Endothelial cell of hepatic sinusoid (primary cell): ENCODE measurements around the gene PRKAR1A.
"Not testable (repeated sequence)": the region's sequence is repeated elsewhere in the genome, so short reads cannot be mapped to it uniquely, and the experiment has no call there.

Experiments
- in situ Hi-C: cut with HindIII; loops from 2 replicates; pipeline ENCODE4 v1.10.0; 2017; ENCODE audit warnings: low sequenced_read_pairs

Gene PRKAR1A

DNA sequence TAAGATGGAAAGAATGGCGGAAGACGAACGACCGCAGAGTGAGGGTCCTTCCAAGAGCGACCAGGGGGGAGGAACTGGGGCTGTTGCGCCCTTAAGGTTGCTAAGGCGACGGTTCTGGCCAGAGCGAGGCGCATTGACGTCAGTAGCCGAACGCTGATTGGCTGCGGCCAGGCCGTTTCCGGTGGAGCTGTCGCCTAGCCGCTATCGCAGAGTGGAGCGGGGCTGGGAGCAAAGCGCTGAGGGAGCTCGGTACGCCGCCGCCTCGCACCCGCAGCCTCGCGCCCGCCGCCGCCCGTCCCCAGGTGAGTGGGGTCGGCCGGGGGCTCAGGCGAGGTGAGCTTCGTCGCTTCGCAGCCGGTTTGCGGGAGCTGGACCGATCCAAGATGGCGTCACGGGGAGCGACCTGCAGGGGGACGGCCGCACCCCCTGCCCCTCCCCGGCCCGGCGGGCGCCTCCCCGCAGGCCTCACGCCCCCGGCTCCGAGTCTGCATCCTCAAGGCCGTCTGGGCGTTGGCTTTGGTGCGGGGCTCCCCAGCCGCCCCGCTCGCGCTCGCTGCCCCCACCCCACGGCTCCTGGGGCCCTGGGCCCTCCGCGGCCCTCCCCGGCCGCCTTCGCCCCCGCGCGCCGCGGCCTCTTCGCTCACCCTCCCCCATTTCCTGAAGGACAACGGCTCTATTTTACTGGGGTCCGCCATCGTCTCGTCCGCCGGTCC is at the start of gene PRKAR1A:
TSS of gene PRKAR1A (plus strand) at position 184 of the 713 bp plus-strand sequence. CDS start 2,970 bp downstream, outside the sequence.
- in situ Hi-C loops = no loop called here

DNA sequence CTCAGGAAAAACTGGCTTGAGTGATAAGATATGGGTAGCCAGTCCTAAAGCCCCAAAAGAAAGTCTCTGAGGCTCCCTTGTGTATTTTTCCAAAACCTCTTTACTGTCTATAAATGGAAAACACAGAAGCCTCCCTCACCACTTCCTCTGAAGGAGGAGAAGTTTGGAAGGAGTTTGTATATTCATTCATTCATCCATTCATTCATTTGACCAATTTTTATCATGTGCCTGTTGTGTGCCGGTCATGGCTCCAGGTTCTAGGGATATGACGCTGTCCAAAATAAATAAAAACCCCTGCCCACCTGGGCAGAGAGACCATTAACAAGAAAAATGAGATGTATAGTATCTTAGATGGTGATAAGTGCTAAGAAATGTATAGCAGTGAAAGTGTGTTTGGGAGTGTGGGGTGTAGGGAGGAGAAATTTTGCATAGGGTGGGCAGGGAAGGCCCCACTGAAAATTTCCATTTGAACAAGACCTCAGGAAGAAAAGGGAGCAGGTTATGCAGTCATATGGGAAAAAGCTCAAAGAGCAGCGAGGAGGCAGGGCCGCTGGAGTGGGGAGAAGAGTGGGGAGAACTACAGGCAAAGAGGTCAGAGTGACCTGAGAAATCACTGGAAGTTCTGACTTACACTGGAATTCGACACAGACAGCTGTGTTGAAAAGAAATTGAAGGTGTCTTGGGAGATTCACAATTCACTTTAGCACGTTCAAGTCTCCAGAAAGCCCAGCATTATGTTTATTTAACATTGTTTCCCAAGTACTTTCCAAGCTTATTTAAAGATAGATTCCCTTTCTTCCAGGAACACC is 48.8 kb upstream of the PRKAR1A start:
- in situ Hi-C loops = no loop called here

DNA sequence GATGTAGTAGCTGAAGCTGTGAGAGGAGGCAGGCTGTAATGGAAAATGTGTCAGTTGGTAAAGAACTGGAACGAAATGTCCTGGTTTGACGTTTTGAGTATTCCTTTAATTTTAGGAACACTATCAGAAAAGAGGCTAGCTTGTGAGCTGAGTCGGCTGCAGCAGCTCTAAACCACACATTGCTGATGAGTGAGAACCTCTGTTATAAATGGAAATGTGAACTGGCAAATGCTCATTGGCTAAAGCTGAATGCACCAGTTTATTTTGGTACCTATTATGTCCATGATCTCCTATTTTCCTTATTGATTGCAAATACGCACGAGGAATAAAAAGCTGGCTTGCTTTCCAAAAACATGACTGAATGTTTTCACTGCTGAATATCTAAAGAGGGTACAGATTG is 43.9 kb upstream of the PRKAR1A start:
- in situ Hi-C loops = no loop called here

DNA sequence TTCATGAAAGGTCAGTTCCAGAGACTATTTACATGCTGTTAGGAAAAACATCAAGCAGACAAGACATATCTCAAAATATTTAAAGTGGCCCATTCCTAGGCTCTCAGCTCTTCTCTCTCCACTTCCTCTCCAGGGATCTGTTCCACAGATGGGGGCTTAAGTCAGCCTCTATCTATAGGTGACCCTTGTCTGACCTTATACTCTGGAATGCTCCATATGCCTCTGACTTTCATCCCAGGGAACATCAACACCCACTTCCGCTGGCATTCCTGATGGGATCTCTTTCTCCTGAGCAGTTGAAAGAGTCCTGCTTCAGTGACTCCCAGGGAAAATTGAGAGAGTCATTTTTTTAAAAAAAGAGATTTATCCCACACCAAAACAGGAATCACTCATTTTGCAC is 43.4 kb upstream of the PRKAR1A start:
- in situ Hi-C loops = no loop called here

DNA sequence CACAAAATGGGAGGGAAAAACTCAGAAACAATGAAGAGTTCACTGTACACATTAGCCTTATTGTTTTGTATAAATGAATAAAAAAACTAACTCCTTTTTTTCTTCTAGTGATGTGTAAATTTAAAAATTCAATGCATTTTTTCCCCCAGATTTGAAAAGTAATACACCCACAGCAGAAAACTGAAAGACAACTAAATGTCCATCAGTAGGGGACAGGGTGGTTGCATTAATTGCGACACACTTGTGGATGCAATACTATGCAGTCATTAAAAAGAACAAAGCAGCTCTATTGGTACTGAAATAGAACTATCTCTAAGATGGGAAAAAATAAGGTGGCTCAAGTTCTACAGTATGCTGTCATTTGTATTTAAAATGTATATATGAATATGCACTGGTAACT is 41.3 kb upstream of the PRKAR1A start:
- in situ Hi-C loops = no loop called here

DNA sequence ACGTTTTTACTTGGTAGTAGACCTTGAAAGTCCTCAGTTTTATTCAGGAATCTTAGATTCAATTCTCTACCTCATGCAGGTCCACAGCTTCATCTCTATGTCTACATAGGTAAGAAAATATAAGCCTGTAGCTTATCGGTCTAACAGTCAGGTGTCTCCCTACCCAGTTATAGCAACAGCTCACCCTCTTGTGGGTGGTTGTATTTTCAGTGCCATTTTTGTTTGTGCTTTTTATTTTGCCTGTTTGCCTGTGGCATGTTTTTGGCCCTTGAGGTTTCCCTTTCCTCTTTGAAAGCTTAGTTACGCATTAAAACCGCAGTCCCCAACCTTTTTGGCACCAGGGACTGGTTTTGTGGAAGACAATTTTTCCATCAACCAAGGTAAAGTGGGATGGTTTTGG is 31.3 kb upstream of the PRKAR1A start:
- in situ Hi-C loops = loop anchor here (5.0 kb wide), 1 partner anchor 51 kb away; no protein-coding TSS in a partner anchor

DNA sequence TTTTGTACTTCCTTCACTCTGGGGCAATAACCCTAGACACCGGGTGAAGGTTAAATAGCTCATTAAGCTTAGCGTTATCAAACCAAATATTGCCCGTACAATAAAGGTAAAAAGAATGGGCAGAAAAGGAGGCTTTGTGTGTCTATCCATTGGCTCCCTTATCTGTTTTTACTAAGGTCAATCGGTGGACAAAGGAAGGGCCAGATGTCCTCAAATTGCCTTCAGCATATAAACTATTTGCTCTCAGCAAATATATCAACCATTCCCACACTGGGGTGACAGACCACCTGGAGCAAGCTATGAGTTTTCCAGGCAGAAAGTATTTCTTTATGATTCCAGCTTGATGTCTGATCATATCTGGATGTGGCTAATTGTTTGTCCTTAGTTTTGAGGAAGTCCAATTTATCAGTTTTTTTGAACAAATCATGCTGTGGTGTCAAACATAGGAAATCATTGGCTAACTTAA is 29.6 kb upstream of the PRKAR1A start:
- in situ Hi-C loops = loop anchor here (5.0 kb wide), 1 partner anchor 50 kb away; no protein-coding TSS in a partner anchor

DNA sequence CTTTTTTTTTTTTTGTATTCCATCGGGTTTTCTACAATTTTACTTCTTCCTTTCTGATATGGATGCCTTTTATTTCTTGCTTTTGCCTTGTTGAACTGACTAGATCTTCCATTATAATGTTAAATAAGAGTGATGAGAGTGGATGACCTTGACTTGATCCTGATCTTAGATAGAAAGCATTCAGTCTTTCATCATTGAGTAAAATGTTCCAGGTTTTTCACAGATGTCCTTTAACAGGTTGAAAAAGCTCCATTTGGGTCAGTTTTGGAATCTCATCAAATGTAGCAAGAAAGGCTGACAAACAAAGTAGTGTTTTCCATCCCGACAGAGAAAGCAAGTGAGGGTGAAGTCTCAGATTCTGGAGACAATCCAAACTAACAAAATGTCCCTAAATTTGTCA is 27.8 kb upstream of the PRKAR1A start:
- in situ Hi-C loops = loop anchor here (5.0 kb wide), 1 partner anchor 48 kb away; no protein-coding TSS in a partner anchor

DNA sequence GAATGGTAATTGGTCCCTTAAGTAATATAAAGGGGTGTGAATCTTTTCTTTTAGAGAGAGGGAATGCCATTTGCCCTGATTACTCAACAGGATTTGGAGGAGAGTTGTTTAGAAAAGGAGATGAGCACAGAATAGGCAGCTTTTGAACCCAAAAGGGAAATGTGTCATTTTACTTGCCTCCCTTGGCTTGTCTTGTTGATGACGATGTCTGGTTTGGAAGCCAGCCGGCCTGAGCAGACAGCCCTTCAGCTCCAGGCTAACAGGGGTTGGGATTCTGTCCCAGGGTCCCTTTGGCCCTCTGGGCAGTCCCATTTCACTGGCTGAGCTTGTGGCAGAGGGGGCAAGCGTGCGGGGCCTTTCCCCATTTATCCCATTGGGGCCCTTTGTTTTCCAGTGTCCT is 22.3 kb upstream of the PRKAR1A start:
- in situ Hi-C loops = no loop called here

DNA sequence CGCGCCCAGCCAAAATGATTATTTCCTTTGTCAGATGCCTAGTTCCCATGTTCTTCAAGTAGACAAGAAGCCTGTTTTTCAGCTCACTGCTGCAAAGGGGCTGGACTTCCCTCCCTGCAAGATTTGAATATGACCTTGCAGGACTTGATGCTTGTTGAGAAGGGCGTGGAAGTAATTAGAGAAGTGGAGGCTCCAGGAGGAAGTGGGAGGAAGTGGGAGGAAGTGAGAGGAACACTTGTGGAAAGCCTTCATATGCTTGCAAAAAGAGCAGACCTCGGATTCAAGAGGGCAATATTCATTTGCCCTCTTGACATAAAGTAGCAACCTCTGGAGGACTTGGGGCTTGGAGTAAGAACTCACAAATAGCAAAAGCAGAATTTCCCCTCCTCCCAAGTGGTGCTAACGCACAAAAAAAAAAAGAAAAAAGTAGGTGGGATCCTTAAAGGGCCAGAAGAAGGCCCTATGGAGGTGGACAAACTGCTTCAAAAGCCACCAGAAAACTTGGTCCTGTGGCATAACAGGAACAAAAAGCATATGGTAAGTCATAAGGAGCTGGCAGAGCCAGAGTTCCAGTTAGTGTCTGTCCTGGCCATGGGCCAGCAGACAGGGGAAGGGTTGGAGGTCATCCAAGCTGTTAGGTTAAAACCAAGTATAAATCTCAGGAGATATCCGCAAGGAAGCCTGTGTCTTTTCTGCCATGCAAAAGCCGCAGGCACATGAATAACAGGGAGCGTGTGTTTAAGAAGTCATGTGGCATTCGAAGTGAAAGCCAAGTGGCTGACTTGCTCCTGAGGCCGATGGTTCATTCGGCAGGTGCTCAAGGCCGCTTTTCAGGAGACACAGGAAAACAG is 20.6 kb upstream of the PRKAR1A start:
- in situ Hi-C loops = no loop called here

DNA sequence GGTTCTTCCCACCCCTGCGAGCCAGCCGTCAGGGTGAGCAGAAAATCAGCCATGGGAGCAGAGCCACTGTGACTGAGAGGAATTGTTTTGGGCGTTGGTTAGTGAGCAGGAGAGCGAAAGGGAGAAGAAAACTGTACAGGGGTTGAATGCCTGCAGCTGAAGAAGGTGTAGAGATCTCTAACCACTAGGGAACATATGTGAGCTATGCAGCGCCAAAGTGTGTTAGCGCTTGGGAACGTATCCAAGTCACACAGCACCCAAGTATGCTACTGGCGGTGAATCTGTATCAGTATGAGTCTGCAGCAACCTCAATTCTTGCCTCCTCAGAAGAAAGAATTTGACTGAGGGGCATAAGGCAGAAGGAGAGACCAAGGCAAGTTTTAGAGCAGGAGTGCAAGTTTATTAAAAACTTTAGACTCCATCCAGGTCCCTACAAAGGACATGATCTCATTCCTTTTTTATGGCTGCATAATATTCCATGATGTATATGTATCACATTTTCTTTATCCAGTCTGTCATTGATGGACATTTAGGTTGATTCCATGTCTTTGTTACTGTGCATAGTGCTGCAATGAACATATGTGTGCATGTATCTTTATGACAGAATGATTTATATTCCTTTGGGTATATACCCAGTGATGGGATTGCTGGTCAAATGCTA is 19.7 kb upstream of the PRKAR1A start:
- in situ Hi-C loops = not testable (repeated sequence)

DNA sequence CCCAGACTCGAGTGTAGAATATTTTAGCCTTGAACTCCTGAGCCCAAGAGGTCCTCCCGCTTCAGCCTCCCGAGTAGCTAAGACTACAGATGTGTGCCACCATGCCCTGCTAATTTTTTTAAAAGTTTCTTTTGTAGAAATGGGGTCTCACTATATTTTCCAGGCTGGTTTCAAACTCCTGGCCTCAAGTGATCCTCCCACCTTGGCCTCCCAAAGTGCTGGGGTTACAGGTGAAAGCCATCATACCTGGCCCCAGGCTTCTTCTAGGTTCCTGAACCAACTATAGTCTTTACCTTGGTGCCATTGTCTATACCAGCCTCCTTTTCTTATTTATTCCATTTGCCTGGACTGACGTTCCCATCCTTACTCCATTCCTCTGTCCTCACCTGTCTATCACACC is 17.1 kb upstream of the PRKAR1A start:
- in situ Hi-C loops = no loop called here

DNA sequence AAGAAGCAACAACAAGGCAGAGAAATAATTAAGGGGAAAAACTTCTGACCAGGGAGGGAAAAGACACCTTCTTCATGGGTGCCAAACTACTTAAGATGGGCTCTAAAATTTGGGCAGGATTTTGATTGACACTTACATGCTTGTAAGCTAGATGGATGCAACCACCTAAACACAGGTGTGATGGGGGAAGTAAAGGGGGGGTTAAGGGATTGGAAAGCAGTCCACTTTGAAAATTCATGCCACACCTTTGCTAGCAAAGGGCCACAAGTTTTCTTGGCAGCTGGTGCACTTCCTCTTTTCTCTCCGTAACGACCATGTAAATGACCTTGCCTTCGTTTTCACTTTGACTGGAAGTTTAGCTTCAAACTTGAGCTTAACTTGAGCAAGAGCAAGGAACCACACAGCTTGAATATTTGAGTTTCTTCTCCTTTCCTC is 14.3 kb upstream of the PRKAR1A start:
- in situ Hi-C loops = no loop called here

DNA sequence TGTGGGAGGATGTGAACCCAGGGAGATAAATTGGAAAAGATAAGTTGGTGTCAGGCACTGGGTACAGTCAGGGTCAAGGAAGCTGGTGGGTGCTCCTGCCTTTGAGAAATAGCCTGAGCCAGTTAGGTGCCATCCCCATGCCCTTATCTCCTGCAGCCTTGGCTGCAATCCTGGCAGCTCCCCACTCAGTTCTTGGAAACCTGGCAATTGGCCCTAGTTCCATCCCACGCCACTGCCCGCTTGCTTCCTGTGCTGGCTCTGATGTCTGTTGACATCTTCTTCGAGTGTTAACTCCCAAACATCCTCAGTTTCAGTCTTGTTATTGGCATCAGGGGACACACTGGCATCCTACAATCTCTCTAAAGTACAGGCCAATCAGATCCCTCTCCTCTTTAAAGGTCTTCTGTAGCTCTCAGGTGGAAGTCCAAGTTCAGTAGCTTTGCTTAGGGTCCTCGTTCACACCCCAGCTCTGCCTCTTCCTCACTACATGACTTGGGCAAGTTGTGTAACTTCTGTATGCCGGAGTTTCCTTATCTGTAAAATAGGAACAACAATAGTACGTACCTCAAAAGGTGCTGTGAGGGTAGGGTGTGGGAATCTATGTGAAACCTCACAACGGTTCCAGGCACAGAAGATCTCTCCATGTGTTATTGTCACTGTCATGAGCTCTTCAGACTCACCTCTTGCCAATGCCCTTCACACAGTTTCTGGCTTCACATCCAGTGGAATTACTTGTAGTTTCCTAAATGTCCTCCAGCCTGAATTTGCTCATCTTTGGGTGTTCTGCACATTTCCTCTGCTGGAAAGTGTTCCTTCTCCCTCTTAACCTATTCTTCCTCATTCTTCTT is 13.5 kb upstream of the PRKAR1A start:
- in situ Hi-C loops = no loop called here

DNA sequence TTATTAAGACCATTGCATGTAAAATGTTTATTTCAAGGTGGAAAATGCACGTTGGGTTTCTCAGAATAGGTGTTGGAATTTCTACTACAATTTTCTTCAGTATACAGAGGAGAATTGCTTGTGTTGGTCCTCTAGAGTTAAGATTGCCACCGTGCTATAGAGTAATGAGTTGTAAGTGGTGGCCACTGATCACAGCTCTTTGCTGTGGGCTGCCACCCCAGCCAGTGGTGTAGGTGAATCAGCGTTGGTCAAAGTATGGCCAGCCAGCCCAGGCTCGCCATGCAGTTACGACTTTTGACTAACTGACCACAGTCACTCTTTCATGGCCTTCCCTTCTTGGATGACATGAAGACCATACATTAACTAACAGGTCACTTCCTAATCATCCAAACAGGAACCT is 12.6 kb upstream of the PRKAR1A start:
- in situ Hi-C loops = no loop called here

DNA sequence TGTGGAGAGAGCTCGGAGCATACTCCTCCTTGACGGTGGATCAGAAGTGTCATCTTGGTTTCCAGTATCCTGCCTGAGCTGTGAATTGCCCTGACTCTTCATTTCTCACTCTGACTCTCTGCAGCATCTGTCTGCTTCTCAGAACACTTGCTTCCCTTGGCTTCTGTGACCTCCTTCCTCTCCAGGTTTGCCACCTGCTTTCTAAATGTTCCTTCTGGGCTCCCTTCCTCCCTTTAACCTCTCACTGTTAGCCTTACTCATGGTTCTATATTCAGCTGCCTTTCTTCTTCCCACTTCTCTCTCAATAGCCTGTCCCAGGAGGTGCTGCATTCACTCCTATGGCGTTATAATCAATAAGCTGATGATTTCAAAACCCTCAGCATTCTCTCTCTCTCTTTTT is 11.2 kb upstream of the PRKAR1A start:
- in situ Hi-C loops = no loop called here

DNA sequence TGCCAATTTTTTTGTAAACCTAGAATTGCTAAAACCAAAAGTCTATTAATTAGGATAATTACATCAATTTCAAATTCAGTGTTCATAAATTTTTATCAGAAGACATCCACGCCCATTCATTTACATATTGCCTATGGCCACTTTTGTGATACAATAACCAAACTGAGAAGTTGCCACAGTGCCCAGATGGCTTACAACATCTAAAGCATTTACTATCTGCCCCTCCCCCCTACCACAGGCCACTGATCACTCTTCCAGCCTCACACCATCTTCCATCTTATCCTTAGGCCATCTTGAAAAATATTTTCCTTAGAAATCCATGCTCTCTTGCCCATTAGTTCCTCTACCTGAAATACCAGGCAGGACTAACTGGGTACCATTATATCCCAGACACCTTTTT is 6.3 kb upstream of the PRKAR1A start:
- in situ Hi-C loops = no loop called here

DNA sequence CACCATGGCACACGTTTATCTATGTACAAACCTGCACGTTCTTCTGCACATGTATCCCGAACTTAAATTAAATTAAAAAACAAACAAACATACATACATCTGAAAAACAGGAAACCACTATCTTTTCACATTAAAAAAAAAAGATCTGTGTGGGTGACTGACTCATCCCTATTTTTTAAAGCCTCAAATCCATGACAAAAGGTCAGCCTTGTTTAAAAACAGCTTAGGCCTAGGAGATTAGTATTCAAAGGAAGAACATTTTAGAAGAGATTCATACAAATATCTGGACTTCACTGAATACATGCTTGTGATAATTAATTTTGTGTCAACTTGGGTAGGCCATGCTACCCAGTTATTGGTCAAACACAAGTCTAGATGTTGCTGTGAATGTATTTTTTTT is 4.7 kb upstream of the PRKAR1A start:
- in situ Hi-C loops = no loop called here

DNA sequence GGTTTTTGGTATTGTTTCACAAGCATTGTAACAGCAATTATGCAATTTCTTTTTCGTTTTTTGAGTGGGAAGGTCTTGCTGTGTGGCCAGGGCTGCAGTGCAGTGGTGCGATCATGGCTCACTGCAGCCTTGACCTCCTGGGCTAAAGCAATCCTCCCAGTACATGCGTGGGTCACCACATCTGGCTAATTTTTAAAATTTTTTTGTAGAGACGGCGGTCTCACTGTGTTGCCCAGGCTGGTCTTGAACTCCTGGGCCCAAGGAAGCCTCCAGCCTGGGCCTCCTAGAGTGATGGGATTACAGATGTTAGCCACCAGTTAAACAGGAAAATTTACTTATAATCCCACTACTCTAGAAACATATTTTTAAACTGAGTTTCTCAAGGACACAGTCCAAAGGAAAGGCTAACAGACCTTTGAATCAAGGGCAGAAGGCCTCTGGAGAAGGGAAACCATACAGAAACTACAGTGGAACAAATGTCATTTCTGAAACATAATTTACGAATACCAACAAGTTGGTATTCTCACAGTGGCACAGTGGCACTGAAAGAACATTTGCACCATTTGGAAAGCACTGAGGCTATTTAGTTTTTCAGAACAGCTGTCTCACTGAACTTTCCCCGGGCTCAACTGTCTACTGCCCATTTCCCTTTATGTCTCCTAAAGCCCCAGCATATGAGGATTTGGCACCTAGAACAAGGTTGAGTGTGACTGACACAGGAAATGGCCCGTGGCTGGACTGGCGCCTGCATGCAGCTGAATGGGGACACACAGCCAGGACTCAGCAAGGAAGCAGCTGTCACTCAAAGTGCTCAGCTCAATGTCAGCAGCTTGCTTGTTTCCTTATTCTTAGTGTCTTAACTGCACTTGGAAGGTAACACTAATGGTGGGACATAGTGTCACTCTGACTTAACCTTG is 2.8 kb upstream of the PRKAR1A start:
- in situ Hi-C loops = no loop called here
